HG03060 (cell line): ENCODE data around the gene PDPN.

Source experiments
- ATAC-seq: cut with Tn5 transposase; IDR thresholded peaks from one replicate; pipeline ENCODE4 v1.9.1; 2021; ENCODE audit warnings: low read depth, moderate number of reproducible peaks; ENCODE audit not compliant: unreplicated experiment

The PDPN gene

DNA sequence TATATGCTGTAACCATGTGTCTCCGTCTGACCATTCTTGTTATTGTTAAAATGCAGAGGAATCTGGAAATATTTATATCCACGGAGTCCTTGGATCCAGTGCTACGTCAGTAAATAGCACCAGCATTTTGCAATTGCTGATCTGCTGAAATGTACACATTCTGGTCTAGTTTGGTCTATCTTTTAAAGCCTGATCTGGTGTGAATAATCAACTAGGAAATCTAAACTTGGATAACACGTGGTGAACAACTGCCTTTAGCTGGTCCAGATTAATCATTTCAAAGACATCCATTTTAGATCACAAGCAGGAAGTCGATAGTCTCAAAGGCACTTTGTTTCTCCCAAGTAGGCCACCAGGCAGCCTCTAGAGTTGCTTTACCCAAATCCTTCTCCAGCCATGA lies 32.6 kb downstream of the PDPN start:
- no peak for ATAC-seq

DNA sequence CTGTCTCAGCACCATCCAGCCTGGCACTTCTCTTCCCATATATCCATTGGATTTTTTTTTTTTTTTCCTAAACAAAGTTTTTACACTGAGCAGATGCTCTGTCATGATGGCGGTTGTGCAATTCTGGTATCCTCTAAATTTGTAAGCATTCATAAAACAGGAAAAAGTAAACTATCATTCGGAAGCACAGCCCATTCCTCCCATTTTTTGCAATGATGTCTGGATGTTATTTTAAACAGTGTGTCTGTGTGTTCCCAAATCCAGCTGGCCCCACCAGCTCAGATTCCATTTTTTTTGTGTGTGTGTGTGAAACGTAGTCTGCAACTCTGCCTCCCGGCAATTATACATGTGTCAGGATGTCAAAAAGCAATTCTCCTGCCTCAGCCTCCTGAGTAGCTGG lies 33.5 kb downstream of the PDPN start:
- no peak for ATAC-seq

DNA sequence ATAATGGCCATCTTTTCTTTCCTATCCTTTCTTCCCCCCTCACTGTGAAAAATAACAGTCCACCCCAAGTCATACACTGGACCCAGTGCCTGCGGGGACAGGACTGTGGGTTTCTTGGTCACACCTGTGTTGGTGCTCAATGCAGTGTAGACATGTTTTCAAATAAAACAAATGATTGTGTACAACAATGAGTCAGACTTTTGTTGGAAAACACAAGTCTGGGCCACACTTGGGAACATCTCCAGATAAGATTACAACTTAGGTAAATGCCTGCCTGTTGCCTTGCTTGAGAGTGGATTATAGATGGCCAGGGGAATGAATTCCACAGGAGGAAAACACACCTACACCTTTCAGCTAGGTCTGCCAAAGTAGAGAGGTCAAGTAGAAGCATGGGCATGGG lies 34.1 kb downstream of the PDPN start:
- ATAC-seq: no peak

DNA sequence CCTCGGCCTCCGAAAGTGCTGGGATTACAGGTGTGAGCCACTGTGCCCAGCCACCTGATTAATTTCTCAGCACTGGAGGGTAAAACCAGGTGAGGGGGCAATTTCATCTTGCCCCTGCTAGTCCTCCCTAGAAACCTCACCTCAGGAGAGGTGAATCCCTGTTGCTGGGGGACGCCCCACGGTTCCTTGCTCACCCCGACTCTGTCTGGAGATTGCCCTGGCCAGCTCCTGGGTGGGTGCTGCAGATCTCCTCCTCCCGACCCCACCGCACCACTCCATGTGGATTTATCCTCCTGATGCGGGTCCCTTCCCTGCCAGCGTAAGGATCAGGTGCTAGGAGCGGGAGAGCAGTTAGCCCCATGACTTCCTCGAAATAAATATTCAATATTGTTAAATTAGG lies 34.9 kb downstream of the PDPN start:
- no peak for ATAC-seq

DNA sequence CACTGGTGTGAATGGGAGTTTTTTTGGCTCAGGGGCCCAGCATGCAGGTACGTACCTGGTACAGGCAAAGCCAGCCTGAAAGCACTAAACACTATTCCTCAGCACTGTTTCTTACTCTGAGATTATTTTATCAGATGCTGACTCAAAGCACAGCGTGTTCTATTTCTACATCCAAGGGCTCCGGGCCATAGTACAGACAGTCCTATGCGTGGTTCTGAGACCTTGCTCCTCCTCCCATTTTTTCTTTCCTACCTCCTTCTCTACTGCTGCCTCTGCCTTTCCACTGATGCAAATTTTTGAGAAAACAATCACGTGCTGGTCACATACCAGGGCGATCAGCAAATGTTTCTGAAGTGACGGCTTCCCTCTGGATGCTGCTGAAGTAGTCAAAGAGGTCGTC lies 36.3 kb downstream of the PDPN start:
- ATAC-seq: no peak

DNA sequence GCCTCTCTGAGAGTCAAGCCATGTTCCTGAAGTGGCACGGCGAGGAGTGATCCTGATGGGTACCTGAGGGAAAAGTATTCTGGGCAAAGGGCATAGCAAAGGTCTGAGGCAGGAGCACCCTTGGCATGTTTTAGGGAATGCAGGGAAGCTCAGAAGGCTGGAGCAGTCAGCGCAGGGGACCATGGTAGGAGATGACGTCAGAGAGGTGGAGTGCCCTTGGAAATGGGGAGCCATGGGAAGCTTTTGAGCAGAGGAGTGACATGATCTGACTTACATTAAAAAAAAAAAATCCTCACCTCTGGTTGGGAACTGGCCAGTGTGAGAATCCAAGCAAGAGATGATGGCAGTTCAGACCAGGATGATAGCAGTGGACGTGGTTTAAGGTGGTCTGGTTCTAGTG lies 37.2 kb downstream of the PDPN start:
- no peak for ATAC-seq

DNA sequence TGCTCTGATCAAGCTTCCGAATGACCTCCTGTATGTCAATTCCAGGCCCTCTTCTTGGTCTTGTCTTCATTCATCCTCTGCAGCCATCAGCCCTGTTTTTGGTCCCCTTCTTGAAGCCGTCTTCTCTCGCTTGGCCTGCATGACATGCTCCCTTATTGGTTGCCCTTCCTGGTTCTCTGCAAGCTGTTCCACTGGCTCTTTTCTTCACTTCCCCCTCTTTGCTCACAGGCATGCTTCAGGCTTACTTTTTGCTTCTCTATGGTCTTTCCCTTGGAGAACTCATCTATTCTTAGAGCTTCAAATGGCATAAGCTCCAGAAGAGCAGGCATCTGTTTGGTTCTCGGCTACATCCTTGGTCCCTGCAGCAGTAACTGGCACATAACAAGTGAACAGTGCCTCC lies 38.8 kb downstream of the PDPN start:
- ATAC-seq: no peak

DNA sequence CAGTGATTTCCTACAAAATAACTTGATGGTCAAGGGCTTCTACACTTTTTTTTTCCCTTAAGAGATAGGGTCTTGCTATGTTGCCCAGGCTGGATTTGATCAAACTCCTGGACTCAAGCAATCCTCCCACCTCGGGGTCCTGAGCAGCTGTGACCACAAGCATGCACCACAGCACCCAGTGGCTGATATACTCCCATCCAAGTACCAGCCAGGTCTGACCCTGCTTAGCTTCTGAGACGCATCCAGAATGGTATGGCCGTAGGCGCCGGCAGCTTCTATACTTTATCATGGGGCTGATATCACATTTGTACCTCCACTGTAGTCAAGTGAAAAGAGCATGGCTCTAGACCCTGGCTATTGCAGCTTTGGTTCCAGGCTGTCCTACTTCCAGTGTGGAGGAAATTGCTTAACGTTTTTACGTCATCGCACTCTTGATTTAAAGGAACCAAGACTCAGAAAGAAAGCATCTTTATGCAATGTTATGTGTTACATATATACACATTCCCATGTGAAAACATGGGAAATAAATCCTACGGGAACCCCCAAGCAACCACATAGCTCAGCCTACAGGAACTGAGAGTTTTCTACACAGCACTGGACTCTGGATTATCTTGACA lies 39.5 kb downstream of the PDPN start:
- ATAC-seq: no peak

DNA sequence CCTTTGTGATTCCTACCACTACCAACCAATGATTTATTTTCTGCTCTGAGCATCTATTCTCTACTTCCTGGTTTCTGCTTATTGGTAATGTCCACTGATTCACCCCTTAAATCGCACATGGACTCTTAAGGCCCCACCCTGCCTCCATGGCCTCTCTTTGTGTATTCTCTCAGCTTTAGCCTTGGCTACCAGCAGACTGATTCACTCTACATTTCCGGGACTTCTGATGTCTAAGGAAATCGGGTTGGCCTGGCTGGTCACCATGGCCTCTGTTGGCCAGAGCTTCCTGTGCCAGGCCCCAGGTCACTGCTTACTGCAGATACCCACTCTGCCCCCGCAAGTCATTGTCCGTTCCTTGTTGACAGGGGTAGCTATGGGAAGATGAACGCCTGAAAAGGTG lies 40.9 kb downstream of the PDPN start:
- ATAC-seq: no peak

DNA sequence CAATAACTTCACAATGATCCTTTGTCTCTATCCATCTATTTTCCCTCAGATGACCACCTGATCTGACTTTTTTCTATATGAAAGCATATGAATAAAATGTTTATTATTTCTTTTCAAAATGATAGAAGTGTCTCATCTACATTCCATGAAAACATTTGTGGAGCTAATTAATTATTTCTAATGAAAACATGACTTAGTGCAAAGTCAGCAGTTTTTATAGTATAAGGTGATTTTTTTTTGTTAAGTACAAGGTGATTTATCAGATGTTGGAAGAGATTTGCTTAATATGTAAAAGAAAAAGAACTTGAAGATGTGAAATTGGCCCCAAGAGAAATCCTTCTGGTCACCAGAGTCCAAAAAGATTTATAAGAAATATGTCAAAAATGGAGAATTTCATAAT lies 43.5 kb downstream of the PDPN start:
- no peak for ATAC-seq

DNA sequence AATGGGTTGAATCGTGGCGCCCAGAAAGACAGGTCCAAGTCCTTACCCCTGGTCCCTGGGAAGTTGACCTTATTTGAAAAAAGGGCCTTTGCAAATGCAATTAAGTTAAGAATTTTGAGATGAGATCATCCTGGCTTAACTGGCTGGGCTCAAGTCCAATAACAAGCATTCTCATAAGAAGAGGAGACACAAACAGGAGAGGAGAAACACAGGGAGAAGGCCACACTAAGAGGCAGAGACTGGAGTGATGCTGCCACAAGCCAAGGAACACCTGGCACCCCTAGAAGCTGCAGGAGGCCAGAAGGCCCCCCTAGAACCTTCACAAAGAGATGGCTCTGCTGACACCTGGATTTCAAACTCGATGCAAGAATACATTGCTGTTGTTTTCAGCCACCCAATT lies 44.6 kb downstream of the PDPN start:
- ATAC-seq: no peak

DNA sequence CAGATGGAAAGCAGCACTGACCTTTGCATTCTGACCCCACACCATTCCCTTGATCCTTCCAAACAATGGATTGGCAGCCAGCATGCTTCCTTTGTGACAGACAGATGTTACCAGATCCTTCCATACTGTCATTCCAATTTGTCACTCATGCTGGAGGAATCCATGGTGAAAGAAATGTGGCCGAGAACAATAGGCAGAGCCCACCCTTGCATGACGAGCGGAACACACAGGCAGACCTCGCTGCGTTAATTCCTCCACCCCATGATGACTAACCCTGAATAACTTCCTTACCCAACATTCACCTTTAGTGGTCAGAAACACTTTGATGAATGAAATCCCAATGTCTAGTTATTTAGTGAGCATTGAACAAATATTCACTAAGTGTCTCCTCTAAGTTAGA lies 45.1 kb downstream of the PDPN start:
- no peak for ATAC-seq

DNA sequence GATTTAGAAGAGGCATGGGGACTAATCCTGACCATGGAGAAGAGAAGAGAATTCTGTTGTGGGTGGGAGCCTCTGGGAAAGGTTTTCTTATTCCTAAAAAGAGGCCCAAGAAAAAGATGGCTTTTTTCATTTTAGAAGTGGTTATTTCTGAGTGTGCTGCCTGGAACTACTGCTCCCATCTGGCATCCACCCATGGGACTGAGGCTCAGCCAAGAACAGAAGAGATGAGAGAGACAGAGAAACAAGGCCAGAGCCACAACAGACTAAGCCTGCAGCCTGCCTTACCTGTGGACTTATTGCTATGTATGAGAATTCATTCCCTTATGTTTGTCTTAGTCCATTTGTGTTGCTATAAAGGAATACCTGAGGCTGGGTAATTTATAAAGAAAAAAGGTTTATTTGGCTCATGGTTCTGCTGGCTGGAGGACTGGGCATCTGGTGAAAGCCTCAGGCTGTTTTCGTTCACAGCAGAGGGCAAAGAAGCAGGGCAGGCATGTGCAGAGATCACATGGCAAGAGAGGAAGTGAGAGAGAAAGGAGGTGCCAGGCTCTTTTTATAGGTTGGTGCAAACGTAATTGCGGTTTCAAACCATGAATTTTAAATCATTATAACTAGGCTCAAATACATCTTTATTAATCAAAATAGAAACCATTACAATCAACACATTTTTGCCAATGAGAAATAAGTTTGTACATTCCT lies 58.8 kb downstream of the PDPN start:
- no peak for ATAC-seq

DNA sequence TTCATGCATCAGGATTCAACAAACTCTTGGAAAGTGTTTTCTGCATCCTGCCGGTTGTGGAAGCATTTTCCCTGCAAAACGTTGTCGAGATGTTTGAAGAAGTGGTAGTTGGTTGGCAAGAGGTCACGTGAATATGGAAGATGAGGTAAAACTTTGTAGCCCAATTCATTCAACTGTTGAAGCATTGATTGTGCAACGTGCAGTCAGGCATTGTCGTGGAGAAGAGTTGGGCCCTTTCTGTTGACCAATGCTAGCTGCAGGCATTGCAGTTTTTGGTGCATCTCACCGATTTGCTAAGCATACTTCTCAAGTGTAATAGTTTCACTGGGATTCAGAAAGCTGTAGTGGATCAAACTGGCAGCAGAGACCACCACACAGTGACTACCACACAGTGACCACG lies 59.4 kb downstream of the PDPN start:
- no peak for ATAC-seq

DNA sequence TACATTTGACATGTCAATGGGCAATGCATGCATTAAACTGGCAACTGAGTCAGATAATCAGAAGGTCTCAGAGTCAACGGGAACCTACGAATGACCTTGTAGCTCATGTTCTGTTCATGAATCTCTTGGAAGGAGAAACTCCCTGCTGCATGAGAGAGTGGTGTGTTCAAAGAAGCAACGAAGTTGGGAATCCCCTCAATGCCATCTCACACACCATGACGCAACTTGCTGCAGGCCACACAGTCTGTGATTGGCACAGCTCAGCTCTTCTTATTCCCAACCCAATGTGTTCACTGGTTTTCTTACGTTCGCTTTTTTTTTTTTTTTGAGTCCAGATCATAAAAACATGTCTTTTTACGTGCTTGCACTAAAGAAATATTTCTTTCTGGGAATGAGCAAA lies 62.9 kb downstream of the PDPN start:
- no peak for ATAC-seq

DNA sequence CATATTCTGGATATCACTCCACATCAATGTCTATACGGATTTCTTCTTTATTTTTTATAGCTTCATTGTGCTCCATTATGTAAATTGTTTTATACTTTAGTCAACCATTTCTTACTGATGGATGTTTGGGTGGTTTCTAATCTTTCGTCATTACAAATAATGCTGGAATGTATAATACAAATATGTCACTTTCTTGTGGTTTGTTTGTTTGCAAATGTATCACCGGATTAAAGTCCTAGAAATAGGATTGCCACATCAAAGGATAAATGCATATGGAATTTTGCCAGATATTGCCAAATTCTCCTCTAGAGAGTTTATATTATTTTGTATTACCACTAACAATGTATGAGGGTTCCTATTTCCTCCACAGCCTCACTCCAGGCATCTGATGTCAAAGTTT lies 67.6 kb downstream of the PDPN start:
- no peak for ATAC-seq

DNA sequence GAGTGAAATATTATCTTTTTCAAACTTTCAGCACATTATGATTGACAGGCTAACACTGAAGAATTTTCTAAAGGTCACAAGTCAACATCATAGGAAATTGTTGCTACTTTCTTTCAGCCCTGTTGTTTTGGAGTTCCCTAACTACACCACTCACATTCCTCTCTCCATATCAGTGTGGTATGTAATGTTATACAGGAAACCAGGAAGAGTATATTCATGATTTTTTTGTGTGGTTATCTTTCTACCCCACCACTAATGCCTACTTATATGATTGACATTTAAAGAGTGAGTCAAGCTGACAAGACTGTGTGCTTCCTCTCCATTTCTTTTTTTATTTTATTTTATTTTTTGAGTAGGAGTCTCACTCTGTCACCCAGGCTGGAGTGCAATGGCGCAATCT lies 68.6 kb downstream of the PDPN start:
- ATAC-seq: no peak

DNA sequence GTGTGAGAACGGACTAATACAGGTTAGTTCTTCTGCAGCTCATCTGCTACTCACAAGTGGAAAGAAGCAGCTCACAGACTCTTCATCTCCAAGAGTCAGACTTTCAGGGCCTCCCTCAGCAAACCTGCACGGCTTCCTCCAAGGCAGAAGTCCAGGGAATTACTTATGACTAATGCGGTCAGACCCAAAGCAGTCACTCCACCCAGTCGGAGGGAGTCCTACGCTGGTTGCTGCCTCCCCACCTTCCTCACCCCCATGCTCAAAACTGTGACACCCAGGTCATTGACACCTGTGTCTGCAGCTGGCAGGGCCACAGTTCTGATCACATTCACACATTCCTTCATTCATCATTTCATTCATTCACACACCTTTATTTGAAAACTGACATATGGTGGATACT lies 77.9 kb downstream of the PDPN start:
- no peak for ATAC-seq

DNA sequence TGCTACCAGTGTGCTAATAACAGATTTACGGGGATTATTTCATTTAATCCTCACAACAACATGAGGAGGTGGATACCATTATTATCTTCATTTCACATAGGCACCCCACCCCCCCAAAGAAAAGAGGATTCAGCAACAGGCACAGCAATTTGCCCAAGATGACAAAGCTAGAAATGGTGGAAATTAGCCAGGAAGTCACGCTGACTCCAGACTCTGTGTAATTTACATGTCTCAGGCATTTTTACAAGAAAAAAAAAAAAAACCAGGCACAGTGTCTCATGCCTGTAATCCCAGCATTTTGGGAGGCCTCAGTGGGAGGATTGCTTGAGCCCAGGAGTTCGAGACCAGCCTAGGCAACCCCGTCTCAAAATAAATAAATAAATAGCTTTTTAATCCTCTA lies 78.9 kb downstream of the PDPN start:
- ATAC-seq: no peak

DNA sequence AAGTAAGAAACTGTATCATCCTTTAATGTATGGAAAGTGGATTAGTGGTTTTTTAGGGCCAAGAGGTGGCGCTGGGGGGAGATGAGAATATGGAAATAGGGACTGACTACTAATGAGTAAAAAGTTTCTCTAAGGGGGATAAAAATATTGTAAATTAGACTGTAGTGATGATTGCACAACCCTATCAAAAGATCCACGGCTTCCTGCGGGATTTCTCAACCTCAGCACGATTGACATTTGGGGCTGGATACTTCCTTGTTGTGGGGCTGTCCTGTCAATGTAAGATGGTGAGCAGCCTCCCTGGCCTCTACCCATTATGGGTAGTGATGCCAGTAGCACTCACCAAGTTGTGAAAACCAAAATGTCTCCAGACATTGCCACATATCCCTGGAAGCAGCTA lies 80.3 kb downstream of the PDPN start:
- ATAC-seq: no peak

DNA sequence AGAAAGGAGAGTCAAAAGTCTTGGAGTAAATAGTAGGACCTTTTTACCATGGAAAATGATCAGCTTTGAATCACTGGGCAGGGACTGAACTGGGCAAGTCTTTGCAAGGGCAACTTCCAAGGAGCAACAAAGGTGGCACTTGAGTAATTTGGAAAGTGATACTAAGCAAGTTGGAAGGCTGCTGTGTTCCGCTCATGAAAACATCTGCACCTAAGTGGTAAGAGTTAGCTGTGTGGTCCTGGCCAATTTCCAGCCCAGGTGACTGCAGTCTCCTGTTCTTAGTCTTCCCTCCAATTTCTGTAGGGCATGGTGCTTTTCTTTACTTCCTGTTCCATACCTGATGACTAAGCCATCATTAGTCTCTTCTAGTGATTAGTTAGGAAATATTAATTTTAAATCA lies 80.8 kb downstream of the PDPN start:
- ATAC-seq: no peak

DNA sequence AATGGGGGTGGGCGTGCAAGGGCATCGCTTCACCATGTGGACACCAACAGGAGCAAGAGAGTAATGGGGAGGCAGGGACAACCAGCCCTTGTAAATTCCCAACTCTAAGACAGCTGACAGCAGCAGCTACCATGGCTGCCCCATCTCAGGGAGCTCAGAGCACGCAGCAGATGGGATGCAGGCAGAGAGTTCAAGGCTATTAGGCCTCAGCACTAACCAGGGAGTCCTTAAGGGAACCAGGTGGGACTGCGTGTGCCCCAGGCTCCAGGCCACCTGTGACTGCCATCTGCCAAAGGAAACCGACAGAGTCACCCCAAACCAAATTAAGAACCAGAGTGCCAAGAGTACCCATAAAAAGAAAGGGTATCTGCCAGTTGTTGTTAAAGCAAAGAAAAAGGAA lies 82.7 kb downstream of the PDPN start:
- ATAC-seq: no peak
